HEK293T (cell line): ENCODE measurements around the gene PKLR.
A peak's percentile ranks its signal among the peaks of the same experiment; 100 is the strongest.

Source experiments
- CTCF ChIA-PET: fragments of 350-600 bp; formaldehyde crosslinking; extraction: SDS; loops from one replicate; lab custom pipeline; 2021; ENCODE audit warnings: antibody characterized with exemption, inconsistent platforms; lab: Yijun Ruan, JAX
- POLR2A ChIA-PET: fragments of 350-600 bp; formaldehyde crosslinking; extraction: SDS; loops from one replicate; lab custom pipeline; 2020; ENCODE audit warnings: antibody characterized with exemption, inconsistent platforms; lab: Yijun Ruan, JAX
- DNase-seq: peaks from one replicate; pipeline ENCODE4 v3.0.0; 2012; ENCODE audit warnings: mixed read lengths; ENCODE audit errors: extremely low spot score
- ARNT ChIP-seq: fragments of 450-650 bp; IDR thresholded peaks from 2 replicates; pipeline ENCODE4 v1.6.1; 2017; ENCODE audit warnings: mild to moderate bottlenecking
- BHLHE40 ChIP-seq: fragments of 450-650 bp; IDR thresholded peaks from 2 replicates; pipeline ENCODE4 v1.6.1; 2016; ENCODE audit warnings: mild to moderate bottlenecking, moderate library complexity, borderline replicate concordance
- CTBP1 ChIP-seq: fragments of 450-650 bp; IDR thresholded peaks from 2 replicates; pipeline ENCODE4 v1.6.1; 2016; ENCODE audit warnings: borderline replicate concordance
- ELF4 ChIP-seq: fragments of 450-650 bp; IDR thresholded peaks from 2 replicates; pipeline ENCODE4 v1.6.1; 2017; ENCODE audit warnings: antibody characterized with exemption
- FOXA1 ChIP-seq: fragments of 450-650 bp; IDR thresholded peaks from 2 replicates; pipeline ENCODE4 v1.6.1; 2016; ENCODE audit warnings: mild to moderate bottlenecking
- FOXK2 ChIP-seq: fragments of 450-650 bp; IDR thresholded peaks from 2 replicates; pipeline ENCODE4 v1.6.1; 2016; ENCODE audit warnings: mild to moderate bottlenecking
- FOXM1 ChIP-seq: fragments of 450-650 bp; IDR thresholded peaks from 2 replicates; pipeline ENCODE4 v1.6.1; 2017; ENCODE audit warnings: mild to moderate bottlenecking, borderline replicate concordance
- HDGF ChIP-seq: fragments of 450-650 bp; IDR thresholded peaks from 2 replicates; pipeline ENCODE4 v1.6.1; 2017; ENCODE audit warnings: antibody characterized with exemption, borderline replicate concordance
- L3MBTL2 ChIP-seq: fragments of 450-650 bp; conservative IDR thresholded peaks from 2 replicates; pipeline ENCODE4 v1.6.1; 2016; ENCODE audit warnings: mild to moderate bottlenecking
- LEF1 ChIP-seq: fragments of 450-650 bp; IDR thresholded peaks from 2 replicates; pipeline ENCODE4 v1.6.1; 2017; ENCODE audit warnings: mild to moderate bottlenecking, borderline replicate concordance
- NFRKB ChIP-seq: fragments of 450-650 bp; IDR thresholded peaks from 2 replicates; pipeline ENCODE4 v1.6.1; 2016; ENCODE audit warnings: mild to moderate bottlenecking, moderate library complexity
- SP1 ChIP-seq: fragments of 450-650 bp; IDR thresholded peaks from 2 replicates; pipeline ENCODE4 v1.6.1; 2017
- SUZ12 ChIP-seq: fragments of 450-650 bp; IDR thresholded peaks from 2 replicates; pipeline ENCODE4 v1.6.1; 2016; ENCODE audit warnings: mild to moderate bottlenecking
- TARDBP ChIP-seq: fragments of 450-650 bp; IDR thresholded peaks from 2 replicates; pipeline ENCODE4 v1.6.1; 2016
- ZNF384 ChIP-seq: fragments of 450-650 bp; IDR thresholded peaks from 2 replicates; pipeline ENCODE4 v1.6.1; 2016
- TF ChIP-seq, protein P1 (sequence below): fragments of 450-650 bp; IDR thresholded peaks from 2 replicates; pipeline ENCODE4 v1.6.1; 2016

PKLR gene

GRCh38 chr1:155322953-155323728 lies 21.9 kb upstream of the PKLR start:
- ChIA-PET CTCF (interaction anchor here (0.6 to 7.5 kb wide), 10 partner anchors 10 to 267 kb away, joined by 3 to 62 read pairs (median 4); no protein-coding TSS in a partner anchor), POLR2A (interaction anchor here (0.5 to 6.0 kb wide), 26 partner anchors 10 to 181 kb away, joined by 3 to 43 read pairs (median 5); partner anchors contain the start of genes CLK2, ENTREP3, FDPS and HCN3)
- peak; percentile 93 for DNase-seq
- TF ChIP-seq LEF1, result no peak
- no peak for TF ChIP-seq FOXK2
- TF ChIP-seq HDGF, result peak; percentile 81; the same call in 1 of the 2 replicates
- no peak for TF ChIP-seq ARNT
- no peak for TF ChIP-seq NFRKB
- TF ChIP-seq ZNF384, result no peak
- TF ChIP-seq, protein P1, sequence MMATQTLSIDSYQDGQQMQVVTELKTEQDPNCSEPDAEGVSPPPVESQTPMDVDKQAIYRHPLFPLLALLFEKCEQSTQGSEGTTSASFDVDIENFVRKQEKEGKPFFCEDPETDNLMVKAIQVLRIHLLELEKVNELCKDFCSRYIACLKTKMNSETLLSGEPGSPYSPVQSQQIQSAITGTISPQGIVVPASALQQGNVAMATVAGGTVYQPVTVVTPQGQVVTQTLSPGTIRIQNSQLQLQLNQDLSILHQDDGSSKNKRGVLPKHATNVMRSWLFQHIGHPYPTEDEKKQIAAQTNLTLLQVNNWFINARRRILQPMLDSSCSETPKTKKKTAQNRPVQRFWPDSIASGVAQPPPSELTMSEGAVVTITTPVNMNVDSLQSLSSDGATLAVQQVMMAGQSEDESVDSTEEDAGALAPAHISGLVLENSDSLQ, result peak; percentile 39; the same call in 1 of the 2 replicates
- no peak for TF ChIP-seq FOXM1
- TF ChIP-seq SUZ12, result no peak
- peak; percentile 56 for TF ChIP-seq L3MBTL2
- TF ChIP-seq ELF4, result no peak

DNA sequence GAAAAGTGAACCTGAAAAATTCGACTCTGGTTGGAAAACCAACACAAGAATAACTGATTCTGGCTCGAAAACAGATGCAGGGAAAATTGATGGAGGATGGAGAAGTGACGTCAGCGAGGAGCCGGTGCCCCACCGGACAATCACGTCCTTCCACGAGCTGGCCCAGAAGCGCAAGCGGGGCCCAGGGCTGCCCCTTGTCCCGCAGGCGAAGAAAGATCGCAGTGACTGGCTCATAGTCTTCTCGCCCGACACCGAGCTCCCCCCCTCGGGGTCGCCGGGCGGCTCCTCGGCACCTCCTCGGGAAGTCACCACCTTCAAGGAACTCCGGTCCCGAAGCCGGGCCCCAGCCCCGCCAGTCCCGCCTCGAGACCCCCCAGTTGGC lies 21.3 kb upstream of the PKLR start:
- POLR2A ChIA-PET, result interaction anchor here (1.0 to 6.0 kb wide), 11 partner anchors 11 to 128 kb away, joined by 3 to 43 read pairs (median 7); partner anchors contain the start of genes CLK2, ENTREP3, FDPS and SCAMP3
- TF ChIP-seq FOXM1, result no peak
- TF ChIP-seq CTBP1, result no peak
- TF ChIP-seq, protein P1, result no peak
- TF ChIP-seq ARNT, result no peak
- no peak for TF ChIP-seq FOXK2
- TF ChIP-seq HDGF, result no peak
- TF ChIP-seq TARDBP, result no peak
- TF ChIP-seq LEF1, result no peak
- TF ChIP-seq ZNF384, result no peak
- TF ChIP-seq NFRKB, result no peak
- no peak for TF ChIP-seq L3MBTL2
- DNase-seq, result peak; percentile 49
- CTCF ChIA-PET, result interaction anchor here (0.6 to 7.5 kb wide), 5 partner anchors 10 to 231 kb away, joined by 3 to 62 read pairs (median 5); no protein-coding TSS in a partner anchor

GRCh38 chr1:155321639-155322503 lies 20.6 kb upstream of the PKLR start:
- no peak for DNase-seq
- POLR2A ChIA-PET, result interaction anchor here (1.0 to 6.0 kb wide), 11 partner anchors 10 to 128 kb away, joined by 3 to 43 read pairs (median 7); partner anchors contain the start of genes CLK2, ENTREP3, FDPS and SCAMP3
- TF ChIP-seq TARDBP (no peak), SUZ12 (no peak), CTBP1 (no peak), ARNT (no peak), FOXA1 (no peak), SP1 (no peak), NFRKB (no peak), FOXM1 (no peak), FOXK2 (no peak), HDGF (no peak), BHLHE40 (no peak), LEF1 (no peak), L3MBTL2 (no peak), ZNF384 (no peak), ELF4 (no peak)
- TF ChIP-seq, protein P1, result no peak
- CTCF ChIA-PET, result interaction anchor here (0.6 to 7.5 kb wide), 5 partner anchors 9 to 230 kb away, joined by 3 to 62 read pairs (median 5); no protein-coding TSS in a partner anchor

DNA sequence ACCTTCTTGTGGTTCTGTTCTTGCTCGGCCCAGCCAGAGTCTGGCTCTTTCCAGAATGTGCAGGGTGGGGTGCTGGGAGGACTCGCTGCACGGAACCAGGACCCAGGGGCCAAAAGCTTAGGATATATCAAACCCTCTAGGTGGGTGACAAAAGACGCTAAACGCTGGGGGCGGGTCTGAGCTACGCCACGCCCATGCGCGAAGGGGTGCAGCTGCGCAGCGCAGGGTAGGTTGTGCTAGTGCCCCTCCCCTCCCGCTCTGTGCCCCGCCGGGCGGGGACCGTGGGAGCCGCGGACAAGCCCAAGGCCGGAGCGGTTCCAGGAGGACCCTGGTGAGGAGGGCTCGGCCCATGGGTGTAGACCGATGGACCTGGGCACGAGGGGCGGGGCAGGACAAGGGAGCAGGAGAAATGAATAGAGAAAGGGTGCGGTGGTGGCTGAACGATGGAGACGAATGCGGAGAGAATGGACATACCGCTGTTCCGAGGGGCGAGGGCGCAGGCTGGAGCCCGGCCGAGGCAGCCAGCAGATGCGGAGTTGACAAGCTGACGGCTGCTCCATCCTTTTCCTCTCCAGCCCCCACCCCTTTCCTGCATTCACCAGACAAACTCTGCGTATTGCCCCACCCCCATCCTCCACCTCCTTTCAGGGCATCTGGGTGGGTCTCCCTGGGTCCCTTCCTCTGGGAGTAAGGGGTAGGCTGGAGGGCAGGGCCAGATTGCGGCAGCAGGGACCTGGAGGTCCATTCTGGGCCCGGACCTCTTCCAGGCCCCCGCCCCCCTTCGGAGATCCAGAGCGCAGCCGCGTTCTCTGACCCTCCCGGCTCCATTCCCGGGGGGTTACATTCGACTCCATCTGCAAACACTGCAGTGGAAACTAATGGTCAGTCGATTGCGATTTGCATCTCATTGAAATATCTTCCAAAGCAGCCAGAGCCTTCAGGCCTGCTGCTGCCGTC lies 19.7 kb upstream of the PKLR start, which contains the start of gene RUSC1:
Gene RUSC1, plus strand, starts transcription at position 234 of the 957 bp plus-strand sequence. CDS start 880 bp downstream, outside the sequence.
- ChIA-PET POLR2A (interaction anchor here (1.0 to 6.0 kb wide), 10 partner anchors 9 to 126 kb away, joined by 3 to 43 read pairs (median 6); partner anchors contain the start of genes CLK2 and SCAMP3), CTCF (interaction anchor here (7.5 kb wide), 1 partner anchor 70 kb away, joined by 62 read pairs; no protein-coding TSS in a partner anchor)
- no peak for TF ChIP-seq ARNT
- no peak for TF ChIP-seq BHLHE40
- no peak for TF ChIP-seq FOXA1
- TF ChIP-seq CTBP1, result no peak
- no peak for TF ChIP-seq FOXK2
- no peak for TF ChIP-seq TARDBP
- no peak for TF ChIP-seq ELF4
- TF ChIP-seq NFRKB, result no peak
- TF ChIP-seq ZNF384, result no peak
- no peak for TF ChIP-seq L3MBTL2
- no peak for TF ChIP-seq FOXM1
- TF ChIP-seq, protein P1, result no peak
- no peak for TF ChIP-seq SUZ12
- TF ChIP-seq HDGF, result no peak
- TF ChIP-seq SP1, result no peak
- no peak for TF ChIP-seq LEF1
- no peak for DNase-seq
